Left lung (tissue), 10 donors: ENCODE measurements around the gene TEK. TPM values are rescaled to one million over a fixed set of nuclear protein-coding genes. Genes with fewer than 3 reads are reported as not detected.

Experiments
- ATAC-seq: fragments of 200-7000 bp; cut with Tn5 transposase; one replicate; pipeline ENCODE4 v1.9.1; 2020; ENCODE audit warnings: moderate library complexity
- DNase-seq, 4 donors: peaks; one replicate each; pipeline ENCODE4 v3.0.0-alpha.2; 2013 to 2020
- H3K27ac ChIP-seq, 2 donors: fragments of 200-600 bp; sonication (generic) in 1 of 2; one replicate each; pipeline versions ENCODE4 v1.5.0 to v1.8.0; 2020 to 2021
- H3K27me3 ChIP-seq, 2 donors: fragments of 200-600 bp; sonication (generic) in 1 of 2; one replicate each; pipeline versions ENCODE4 v1.5.0 to v1.8.0; 2020 to 2021
- H3K36me3 ChIP-seq, 2 donors: fragments of 200-600 bp; sonication (generic) in 1 of 2; one replicate each; pipeline versions ENCODE4 v1.5.0 to v1.8.0; 2020 to 2021
- H3K4me1 ChIP-seq, 2 donors: fragments of 200-600 bp; one replicate each; pipeline ENCODE4 v1.8.0; 2021
- H3K4me3 ChIP-seq, 2 donors: fragments of 200-600 bp; sonication (generic) in 1 of 2; one replicate each; pipeline versions ENCODE4 v1.5.0 to v1.8.0; 2020 to 2021; ENCODE audit warnings: mild to moderate bottlenecking in 1 of 2
- H3K9me3 ChIP-seq, 2 donors: fragments of 200-600 bp; sonication (generic) in 1 of 2; one replicate each; pipeline versions ENCODE4 v1.5.0 to v1.8.0; 2020 to 2021
- CTCF ChIP-seq, 2 donors: fragments of 200-600 bp; sonication (generic) in 1 of 2; IDR thresholded peaks; one replicate each; pipeline versions ENCODE4 v1.5.0 to v1.8.0; 2021; ENCODE audit warnings: antibody characterized with exemption in 2 of 2
- intact Hi-C, 2 donors: fragments of 100-400 bp; cut with DNase I; formaldehyde crosslinking; loops; one replicate each; pipeline versions ENCODE4 v1.11.2 to v1.14.2; 2022
- polyA plus RNA-seq, 6 donors: library from polyadenylated mRNA; unstranded; fragments of 120-200 nt; gene quantifications; one replicate each; pipeline ENCODE4 v1.2.1, GENCODE V29; 2013; ENCODE audit not compliant: insufficient read length in 6 of 6
- total RNA-seq, 2 donors: library from RNA; stranded (reverse); fragmentation: NEBNext Ultra II Directional; extraction: Animal tissue kit (Norgen Biotek cat#: 25700); gene quantifications; one replicate each; pipeline ENCODE4 v1.2.1, GENCODE V29; 2021
- donor health status: DM: no; HTN: yes; CAD: no.
- donor health status: DM: no; HTN: no; CAD: no.

The TEK gene
- total and polyA plus RNA-seq, 8 donors = 20.3 to 55.6 (median 42.1) TPM

GRCh38 chr9:27203783-27204182, 94.8 kb downstream of the TEK start:
- ATAC-seq (no peak), DNase-seq (no peak)
- no peaks in the 10 kb centered on the region for H3K4me1 ChIP-seq
- intact Hi-C loops = no loop called here
- H3K27ac ChIP-seq = no peak overlapping the region
- H3K9me3 ChIP-seq = no peaks in the 10 kb centered on the region
- H3K36me3 ChIP-seq = no peaks in the 10 kb centered on the region
- H3K27me3 ChIP-seq = no peaks in the 10 kb centered on the region
- H3K4me3 ChIP-seq = no peak overlapping the region
- TF ChIP-seq CTCF (IDR thresholded peaks at IDR 0.05) = no peak

GRCh38 chr9:27204578-27204977, 95.6 kb downstream of the TEK start:
- intact Hi-C loops = no loop called here
- Histone ChIP-seq H3K36me3 (no peaks in the 10 kb centered on the region), H3K9me3 (no peaks in the 10 kb centered on the region), H3K27me3 (no peaks in the 10 kb centered on the region), H3K27ac (no peak overlapping the region), H3K4me1 (no peaks in the 10 kb centered on the region), H3K4me3 (no peak overlapping the region)
- DNase-seq (no peak), ATAC-seq (no peak)
- no peak for TF ChIP-seq CTCF (IDR thresholded peaks at IDR 0.05)

- Histone ChIP-seq H3K36me3 (no peaks in the 10 kb centered on the region), H3K27ac (no peak overlapping the region), H3K27me3 (no peaks in the 10 kb centered on the region), H3K4me1 (no peaks in the 10 kb centered on the region), H3K9me3 (no peaks in the 10 kb centered on the region), H3K4me3 (no peak overlapping the region)
- intact Hi-C loops = no loop called here
- DNase-seq (no peak), ATAC-seq (no peak)
- TF ChIP-seq CTCF (IDR thresholded peaks at IDR 0.05) = no peak
Observed at GRCh38 chr9:27205198-27205597, 96.2 kb downstream of the TEK start.

GRCh38 chr9:27206041-27206440, 97.0 kb downstream of the TEK start:
- H3K9me3 ChIP-seq = no peaks in the 10 kb centered on the region
- no peak for DNase-seq
- no peaks in the 10 kb centered on the region for H3K27me3 ChIP-seq
- no peak overlapping the region for H3K4me3 ChIP-seq
- H3K27ac ChIP-seq = no peak overlapping the region
- TF ChIP-seq CTCF (IDR thresholded peaks at IDR 0.05) = no peak
- intact Hi-C loops = no loop called here
- no peaks in the 10 kb centered on the region for H3K4me1 ChIP-seq
- no peak for ATAC-seq
- H3K36me3 ChIP-seq = no peaks in the 10 kb centered on the region

GRCh38 chr9:27209034-27209433, 100.0 kb downstream of the TEK start:
- ATAC-seq = no peak
- H3K4me3 ChIP-seq = no peak overlapping the region
- peaks cover 0 to 9% of the 10 kb centered on the region in 2 donors for H3K36me3 ChIP-seq
- TF ChIP-seq CTCF (IDR thresholded peaks at IDR 0.05) = no peak
- no peaks in the 10 kb centered on the region for H3K9me3 ChIP-seq
- no peak for DNase-seq
- intact Hi-C loops = no loop called here
- H3K4me1 ChIP-seq = no peaks in the 10 kb centered on the region
- H3K27ac ChIP-seq = no peak overlapping the region
- no peaks in the 10 kb centered on the region for H3K27me3 ChIP-seq
